GM23248 (cell line): ENCODE results near the gene KCP.

ENCODE experiments used
- EZH2 ChIP-seq: fragments of 200-600 bp; sonication (generic); IDR thresholded peaks from 2 replicates; pipeline ENCODE4 v1.6.1; 2018; ENCODE audit warnings: antibody characterized with exemption, mild to moderate bottlenecking; ENCODE audit not compliant: insufficient read depth, poor library complexity, severe bottlenecking
- EZH2phosphoT487 ChIP-seq: fragments of 200-600 bp; sonication (generic); IDR thresholded peaks from 2 replicates; pipeline ENCODE4 v1.6.1; 2018; ENCODE audit warnings: antibody characterized with exemption, moderate library complexity, mild to moderate bottlenecking, low read depth; ENCODE audit not compliant: insufficient read depth

DNA sequence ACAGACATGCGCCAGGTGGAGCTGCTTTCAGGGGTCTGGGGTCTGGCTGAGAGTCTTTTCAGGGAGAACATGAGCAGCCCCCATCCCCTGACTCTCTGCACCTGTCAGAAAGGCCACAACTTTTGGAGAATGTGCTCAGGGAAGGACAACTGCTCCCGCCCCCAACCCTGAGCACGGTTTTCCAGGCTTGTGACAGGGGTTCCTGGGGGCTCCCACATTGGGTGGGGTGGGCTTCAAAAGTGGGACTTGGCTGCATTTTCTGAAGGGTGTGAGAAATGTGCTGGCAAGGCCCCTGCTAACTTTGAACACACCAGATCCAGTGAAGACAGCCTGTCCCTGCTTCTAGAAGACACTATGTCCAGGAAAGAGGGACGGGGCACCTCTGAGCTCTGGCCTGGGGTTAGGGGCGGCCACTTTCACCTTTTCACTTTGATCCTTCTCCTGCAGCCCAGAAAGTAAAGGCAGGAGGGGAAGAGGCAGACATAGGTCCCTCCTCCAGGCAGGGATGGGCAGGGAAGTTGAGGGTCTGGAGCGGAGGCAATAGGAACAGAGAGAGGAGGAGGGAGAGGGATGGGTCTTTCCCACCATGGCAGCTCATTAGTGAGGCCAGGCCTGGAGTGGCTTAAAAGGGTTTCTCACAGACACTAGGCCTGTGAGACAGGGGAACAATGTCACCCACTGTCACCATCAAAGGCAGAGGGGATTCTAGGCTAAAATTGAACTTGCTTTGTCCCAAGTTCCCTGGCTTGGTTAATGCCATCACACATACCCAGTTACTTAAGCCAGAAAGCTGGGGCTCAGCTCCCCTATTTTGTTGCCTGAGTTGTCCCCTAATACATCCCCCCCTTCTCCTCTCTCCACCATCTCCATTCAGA lies 1.5 kb downstream of the KCP start:
- TF ChIP-seq EZH2phosphoT487 (no peak), EZH2 (no peak)
